KBM-7 (cell line): ENCODE data around the gene CSNK1E.

Experiments
- DNase-seq: peaks from one replicate; pipeline ENCODE4 v3.0.0-alpha.2; 2015
- in situ Hi-C: fragments of 300-500 bp; cut with MboI; formaldehyde crosslinking; loops from 2 replicates; pipeline ENCODE4 v1.14.3; 2020; ENCODE audit warnings: low sequenced_read_pairs, low pct_unique_long_range_greater_than_20kb, mixed read lengths

Gene CSNK1E

GRCh38 chr22:38338772-38339379 is 21.6 kb upstream of the CSNK1E start:
- in situ Hi-C loops: no loop called here
- DNase-seq: peak; percentile 64

- DNase-seq: no peak
- in situ Hi-C loops: no loop called here
These were observed 19.5 kb upstream of the CSNK1E start for GRCh38 chr22:38336699-38337098.

GRCh38 chr22:38335077-38335476 is 17.8 kb upstream of the CSNK1E start:
- no peak for DNase-seq

GRCh38 chr22:38327805-38328204 is 10.6 kb upstream of the CSNK1E start:
- DNase-seq: no peak
- in situ Hi-C loops: no loop called here

More at GRCh38 chr22:38335077-38335476, 17.8 kb upstream of the CSNK1E start:
- in situ Hi-C loops: no loop called here

DNA sequence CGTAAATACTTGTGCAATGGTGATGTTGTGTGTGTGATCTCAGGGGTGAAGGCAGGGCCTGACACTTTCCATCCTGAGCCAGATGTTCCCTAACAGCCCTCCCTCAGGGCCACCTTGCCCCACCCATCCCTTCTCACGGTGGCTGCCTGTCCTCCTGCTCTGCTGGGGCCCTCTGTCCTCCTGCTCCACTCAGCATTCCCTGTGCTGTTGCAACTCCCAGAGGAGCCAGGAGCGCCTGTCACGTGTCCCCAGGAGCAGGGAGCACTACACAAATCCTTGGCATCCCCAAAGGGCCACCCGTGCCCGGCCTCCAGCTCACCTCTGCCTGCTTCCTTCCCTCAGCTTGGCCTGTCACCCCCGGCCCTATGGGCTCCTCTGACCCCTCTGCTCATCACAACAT is 10.2 kb upstream of the CSNK1E start:
- no peak for DNase-seq
- in situ Hi-C loops: no loop called here

DNA sequence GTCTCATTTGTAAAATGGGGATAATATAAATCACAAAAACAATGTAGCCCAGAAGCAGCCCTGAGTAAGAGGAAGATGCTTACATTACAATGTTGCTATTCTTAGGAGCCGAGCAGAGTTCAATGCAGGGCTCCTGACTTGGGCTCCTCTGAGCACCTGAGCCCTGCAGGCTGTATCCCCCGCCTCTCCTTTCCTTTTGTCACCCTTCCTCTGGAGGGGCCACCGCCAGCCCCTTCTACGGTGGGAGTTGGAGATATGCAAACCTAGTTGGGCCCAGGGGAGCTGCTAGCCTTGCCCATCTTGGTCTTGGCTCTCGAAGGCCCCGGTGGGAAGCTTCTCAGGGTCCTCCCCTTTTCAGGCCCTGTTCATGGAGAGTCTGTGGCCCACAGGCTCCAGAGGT is 8.4 kb upstream of the CSNK1E start:
- in situ Hi-C loops: no loop called here
- DNase-seq: no peak

DNA sequence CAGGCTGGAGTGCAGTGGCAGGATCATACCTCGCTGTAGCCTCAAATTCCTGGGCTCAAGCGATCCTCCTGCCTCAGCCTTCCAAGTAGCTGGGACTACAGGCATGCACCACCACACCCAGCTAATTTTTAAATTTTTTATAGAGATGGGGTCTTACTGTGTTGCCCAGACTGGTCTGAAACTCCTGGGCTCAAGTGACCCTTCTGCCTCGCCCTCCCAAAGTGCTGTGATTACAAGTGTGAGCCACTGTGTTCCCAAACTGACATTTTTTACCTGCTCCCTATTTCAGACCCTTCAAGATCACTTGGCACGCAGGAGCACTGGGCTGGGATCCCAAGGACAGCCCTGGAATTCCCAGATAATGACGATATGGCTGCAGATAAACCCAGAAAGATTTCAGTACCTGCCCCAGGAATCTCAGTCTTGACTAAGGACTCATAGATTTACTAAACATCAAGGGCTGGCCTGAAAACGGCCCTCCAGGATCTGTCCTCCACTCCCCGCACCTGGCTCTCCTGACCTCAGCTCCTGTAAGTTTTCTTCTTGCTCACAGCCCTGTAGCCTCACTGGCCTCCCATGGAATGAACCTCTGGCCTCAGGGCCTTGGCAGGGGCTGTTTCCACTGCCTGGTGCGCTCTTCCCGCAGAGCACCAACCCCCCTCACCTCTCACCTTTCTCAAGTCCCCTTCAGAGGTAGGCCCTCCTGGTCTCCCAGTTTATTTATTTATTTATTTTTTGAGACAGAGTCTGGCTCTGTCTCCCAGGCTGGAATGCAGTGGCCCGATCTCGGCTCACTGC is 3.6 kb upstream of the CSNK1E start:
- in situ Hi-C loops: no loop called here
- no peak for DNase-seq

DNA sequence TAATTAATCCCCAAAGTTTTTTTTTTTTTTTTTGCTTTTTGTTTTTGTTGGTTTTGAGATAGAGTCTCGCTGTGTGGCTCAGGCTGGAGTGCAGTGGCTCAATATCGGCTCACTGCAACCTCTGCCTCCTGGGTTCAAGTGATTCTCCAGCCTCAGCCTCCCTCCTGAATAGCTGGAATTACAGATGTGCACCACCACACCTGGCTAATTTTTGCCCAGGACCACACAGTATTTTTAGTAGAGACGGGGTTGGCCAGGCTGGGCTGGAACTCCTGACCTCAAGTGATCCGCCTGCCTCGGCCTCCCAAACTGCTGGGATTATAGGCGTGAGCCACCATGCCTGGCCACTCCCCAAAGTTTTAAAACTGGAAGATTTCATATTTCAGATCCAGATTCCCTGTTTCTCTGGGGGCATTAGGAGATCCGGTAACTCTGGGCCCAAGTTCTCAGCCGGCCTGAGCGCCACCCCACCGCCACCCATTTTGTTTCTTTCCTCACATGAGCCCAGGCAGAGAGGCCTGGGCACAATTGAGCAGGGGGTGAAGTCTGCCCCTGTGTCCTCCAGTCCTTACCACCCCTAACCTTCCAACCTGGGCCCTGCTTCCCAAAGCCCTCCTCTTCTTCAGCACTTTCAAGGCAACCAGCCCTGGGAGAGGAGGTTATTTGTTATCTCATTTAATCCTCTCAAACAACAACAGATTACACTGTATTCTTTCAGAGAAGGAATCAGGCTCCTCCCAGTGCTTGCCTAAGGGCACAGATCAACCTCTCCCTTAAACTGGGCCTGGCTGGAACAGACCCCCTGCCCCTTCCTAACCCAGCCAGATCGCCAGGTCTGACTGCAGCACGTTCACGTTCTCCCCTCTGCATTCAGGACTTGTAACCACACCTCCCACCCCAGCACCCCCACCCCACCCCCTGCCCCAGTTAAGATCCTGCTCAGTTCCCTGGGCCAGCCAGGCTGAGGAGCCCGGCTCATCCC is 1.9 kb upstream of the CSNK1E start:
- in situ Hi-C loops: no loop called here
- DNase-seq: no peak

GRCh38 chr22:38317995-38318715 is 922 bp upstream of the CSNK1E start:
- in situ Hi-C loops: no loop called here
- DNase-seq: peak; percentile 77

DNA sequence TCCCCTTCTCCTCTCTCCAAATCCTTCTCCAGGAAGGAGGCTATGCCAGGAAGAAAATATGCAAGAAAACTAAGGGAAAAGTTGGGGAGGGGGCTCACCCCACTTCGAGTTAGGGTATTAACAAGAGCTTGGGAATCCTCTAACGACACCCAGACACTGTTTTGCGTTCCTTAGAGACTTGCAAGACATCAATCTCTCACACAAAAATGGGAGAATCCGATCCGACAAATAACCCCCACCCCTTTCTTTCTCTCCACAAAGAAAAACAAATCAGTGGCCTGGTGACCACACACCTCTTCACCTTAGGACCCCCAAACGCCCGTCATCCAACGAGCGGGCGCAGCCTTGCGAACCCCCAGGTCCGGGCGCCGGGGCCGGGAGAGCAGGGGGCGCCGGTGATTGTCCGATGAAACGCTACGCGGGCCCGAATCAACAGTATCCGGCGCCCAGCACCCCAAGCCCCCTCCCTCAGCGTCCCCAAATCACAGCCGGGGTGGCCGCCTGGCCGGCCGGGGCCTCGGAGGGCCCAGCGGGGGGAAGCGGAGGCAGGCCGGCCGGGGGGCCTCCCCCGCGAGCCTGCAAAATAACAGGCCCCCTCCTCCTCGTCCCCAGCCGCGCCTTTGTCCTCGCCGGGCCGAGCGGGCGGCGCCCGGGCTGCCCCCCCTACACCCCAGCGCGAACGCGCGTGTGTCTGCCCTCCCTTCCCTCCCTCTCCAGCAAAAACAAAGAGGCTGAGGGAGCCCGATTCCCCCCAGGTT is 690 bp downstream of the CSNK1E start:
- peak; percentile 54 for DNase-seq
- in situ Hi-C loops: no loop called here

- DNase-seq: no peak
- in situ Hi-C loops: no loop called here
These were observed 1.3 kb downstream of the CSNK1E start for GRCh38 chr22:38315823-38316363.

DNA sequence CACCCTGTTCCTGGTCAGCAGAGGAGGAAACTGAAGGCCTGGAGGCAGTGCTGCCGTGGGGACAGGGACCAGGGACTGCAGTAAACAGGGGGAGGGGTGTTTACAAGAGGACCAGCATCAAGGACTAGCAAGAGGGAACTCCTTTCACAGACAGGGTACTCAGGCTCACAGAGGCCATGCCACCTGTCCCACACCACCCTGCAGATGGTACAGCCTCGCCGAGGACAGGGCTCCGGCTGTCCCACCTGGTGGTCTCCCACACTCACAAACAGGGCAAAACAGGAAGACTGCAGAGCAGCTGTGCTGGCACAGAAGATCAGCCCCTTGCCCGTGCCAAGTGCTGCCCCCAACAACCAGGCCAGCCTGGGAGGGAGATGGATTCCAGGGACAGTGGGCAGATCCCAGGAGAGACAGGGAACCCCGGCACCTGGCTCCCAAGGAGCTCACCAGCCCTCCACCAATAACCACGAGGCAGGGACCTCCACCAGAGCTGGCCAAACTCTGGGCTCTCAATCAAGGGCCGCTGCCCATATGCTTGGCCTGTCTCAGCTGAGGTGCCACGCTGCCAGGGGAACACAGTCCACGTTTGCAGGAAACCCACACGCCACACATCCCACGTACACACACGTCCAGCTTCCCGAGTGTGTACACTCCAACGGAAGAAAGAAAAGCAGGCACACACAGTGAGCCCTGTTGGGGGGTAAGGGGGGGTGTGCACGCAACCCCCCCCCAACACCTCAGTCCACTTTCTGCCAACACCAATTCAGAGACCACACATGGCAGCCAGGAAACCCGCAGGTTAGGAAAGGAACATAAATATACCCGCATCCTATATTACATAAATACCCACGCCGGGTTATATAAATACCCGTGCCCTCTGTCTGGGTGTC is 2.1 kb downstream of the CSNK1E start:
- DNase-seq: no peak
- in situ Hi-C loops: no loop called here

DNA sequence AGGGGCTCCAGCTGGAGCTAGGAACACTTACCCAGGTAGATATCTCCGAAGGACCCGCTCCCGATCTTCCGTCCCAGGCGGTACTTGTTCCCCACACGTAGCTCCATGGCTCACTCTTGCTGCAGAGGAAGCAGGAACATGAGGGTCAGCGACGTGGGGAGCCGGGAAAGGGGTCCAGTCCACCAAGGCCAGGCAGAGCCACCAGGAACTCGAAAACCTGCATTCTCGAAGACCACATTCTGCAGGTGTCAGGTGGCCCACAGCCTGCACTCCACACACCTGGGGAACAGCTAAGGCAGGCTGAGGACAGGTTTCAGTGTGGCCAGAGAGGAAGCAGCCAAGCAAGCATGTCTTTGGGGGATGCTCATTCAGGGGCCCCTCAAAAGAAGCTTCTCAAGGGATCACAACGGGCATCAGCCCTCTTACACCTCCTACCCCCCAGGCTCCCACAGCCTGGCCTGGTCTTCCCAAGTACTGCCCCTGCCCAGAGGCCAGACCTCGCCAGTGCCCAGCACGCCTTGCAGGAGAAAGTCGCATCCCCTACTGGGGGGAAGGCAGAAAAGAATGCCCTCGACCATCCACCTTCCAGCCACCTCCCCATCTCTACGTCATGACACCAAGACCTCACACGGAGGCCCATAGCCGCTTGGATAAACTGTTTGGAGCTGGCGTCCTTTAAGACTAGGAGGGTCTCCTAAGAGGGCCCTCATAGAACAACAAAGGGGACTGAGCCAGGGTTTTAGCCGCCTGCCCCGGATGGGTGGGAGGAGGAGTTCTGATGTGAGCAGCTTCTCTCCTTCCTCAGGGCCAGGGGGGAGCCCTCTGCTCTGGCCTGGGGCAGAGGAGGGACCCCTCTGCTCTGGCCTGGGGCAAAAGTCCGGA is 2.9 kb downstream of the CSNK1E start:
- no peak for DNase-seq
- in situ Hi-C loops: no loop called here

- DNase-seq: no peak
- in situ Hi-C loops: no loop called here
These were observed 3.8 kb downstream of the CSNK1E start for GRCh38 chr22:38313384-38313955.

DNA sequence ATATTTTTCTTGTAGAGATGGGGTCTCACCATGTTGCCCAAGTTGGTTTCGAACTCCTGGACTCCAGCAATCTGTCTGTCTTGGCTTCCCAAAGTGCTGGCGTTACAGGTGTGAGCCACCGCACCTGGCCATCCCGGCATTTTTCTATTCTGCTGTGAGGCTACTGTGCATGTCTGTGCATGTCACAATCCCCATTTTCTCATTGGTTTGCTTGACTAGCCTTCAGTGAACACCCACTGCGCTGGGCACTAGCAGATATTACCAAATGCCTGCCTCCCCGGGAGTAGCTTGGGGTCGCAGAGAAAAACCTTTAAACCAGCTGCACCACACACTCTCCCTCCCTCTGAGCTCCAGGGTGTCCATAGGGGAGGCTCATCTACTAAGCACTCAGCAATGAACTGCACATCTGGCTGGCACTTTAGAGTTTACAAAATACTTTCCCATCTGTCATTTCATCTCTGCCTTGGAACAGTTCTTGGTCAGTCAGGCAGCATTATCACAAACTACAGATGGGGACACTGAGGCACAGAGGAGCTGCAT is 4.9 kb downstream of the CSNK1E start:
- no peak for DNase-seq
- in situ Hi-C loops: no loop called here

GRCh38 chr22:38311323-38311620 is 6.0 kb downstream of the CSNK1E start:
- in situ Hi-C loops: no loop called here
- DNase-seq: no peak
